HG03108 (cell line): Measurements from ENCODE around the gene SIL1.
"Not testable (repeated sequence)": the region's sequence is repeated elsewhere in the genome, so short reads cannot be mapped to it uniquely, and the experiment has no call there.

Experiments
- ATAC-seq: cut with Tn5 transposase; IDR thresholded peaks from one replicate; pipeline ENCODE4 v1.9.1; 2021; ENCODE audit warnings: moderate library complexity; ENCODE audit not compliant: unreplicated experiment

The SIL1 gene

DNA sequence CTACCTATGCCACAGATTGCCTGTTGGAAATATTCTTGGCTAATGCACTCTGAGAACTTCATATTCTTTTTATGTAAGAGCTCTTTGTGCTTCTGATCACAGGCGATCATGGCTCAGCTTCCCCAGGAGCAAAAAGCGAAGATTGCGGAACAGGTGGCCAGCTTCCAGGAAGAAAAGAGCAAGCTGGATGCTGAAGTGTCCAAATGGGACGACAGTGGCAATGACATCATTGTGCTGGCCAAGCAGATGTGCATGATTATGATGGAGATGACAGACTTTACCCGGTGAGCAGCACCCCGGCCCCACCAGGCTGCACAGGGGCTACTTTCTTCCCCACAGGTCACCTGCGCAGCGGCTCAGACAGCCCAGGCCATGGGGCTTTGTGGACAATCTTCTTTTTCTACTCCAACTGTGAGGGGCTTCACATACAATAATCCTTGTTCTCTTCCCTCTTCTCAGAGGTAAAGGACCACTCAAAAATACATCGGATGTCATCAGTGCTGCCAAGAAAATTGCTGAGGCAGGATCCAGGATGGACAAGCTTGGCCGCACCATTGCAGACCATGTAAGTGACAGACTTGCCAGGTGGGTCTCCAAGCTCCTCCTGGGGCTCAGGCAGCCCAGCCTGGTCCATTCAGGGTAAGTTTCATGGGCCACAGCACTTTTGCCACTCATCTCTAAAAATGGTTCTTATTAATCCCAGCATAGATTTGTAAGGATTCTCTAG lies 267.6 kb downstream of the SIL1 start:
- ATAC-seq: no peak

DNA sequence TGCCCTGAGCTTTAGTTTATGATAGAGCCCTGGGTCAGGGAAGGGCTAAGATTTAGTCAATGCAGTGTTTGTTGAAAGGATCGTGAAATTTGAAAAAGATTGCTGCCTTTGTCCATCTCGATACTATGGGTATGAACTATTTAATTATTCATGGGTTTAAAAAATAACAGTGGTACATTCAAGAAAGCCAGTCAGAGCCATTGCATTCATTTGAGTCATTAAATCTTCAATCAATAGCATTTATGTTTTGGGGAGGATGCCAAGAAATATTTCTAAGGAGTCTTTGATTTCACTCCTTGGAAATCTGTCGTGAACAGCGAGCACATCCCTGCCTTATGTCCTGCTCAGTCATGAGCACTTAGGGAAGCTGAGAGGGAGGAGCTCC lies 268.6 kb downstream of the SIL1 start:
- no peak for ATAC-seq

DNA sequence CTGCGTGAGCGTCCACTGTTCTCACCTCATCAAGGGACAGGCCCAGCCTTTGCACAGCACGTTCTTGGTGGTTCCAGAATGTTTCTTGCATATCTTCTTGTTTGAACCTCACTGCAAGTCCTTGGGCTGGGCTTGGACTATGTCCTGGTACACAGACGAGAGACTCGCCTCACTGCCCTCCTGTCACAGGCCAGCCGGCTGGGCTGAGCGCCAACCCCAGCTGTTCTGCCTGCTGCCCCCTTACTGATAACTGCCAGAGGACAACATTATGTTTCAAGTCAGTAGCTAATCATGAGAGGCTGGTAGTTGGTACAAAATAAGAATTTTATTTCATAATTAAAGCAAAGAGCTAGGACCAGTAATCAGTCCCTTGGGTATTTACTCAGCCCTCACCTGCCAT lies 270.2 kb downstream of the SIL1 start:
- ATAC-seq: no peak

DNA sequence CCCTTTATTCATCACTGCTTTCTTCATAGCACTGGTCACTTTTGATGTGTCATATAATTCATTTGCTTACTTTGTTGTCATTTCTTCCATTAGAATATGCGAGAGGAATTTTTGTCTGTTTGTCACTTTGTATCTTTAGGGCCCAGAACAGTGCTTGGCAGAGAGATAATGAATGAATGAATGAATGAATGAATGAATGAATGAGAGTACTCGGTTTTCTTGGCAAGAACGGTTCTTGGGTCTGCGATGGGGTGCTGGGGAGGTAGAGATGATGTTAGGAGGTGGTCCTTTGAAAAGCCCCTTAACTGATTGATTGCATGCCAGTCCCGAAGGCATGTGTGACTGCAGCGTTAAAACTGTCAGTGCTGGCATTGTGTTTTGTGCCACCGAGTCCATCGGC lies 270.6 kb downstream of the SIL1 start:
- no peak for ATAC-seq

DNA sequence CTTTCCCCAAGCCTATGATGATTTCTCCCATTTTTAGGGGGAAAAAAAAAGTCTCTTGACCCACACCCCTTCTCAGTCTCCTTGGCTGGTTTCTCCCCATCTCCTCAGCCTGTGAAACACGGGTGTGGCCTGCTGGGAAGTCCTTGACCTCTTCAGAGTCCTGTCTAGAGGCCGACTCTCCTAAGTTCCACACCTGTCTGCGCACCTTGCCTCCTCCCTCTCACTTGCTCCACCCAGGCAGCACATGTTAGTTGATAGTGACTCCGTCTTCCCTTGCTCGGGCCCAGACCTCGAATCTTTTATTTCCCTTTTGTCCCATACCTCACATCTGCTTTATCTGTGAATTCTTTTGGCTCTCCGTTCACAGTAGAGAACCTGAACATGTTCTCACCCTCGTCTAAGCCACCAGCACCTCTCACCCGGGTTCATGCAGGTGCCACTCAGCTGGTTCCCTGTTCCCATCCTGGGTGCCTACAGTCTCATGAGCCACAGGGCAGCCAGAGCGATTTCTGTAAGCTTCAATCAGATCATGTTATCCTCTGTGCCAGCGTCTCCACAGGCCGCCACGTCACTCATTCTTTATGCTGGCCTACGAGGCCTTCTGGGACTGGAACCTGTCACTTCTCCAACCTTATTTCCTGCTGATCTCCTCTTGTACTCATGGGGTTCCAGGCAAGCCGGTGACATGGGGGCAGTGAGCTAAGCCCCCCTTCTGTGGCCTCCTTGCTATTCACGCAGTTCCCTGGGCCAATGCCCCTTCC lies 271.3 kb downstream of the SIL1 start:
- no peak for ATAC-seq

DNA sequence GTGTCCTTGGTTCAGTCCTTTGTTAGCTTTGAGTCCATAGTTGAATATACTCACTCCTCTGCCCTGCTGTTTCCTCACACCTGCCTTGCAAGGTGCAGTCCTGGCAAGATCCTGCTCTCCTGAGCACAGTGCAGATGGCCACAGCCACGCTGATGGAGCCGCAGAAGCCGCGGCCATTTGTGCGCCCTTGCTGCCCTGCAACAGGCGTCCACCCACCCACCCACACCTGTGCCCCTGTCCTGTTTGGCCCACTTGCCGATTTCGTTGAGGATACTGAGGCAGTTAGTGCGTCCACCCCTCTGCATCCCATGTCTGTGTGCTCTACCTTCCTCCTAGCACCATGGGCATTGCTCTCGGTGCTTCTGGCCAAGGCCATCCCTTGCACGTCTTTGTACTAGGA lies 271.9 kb downstream of the SIL1 start:
- no peak for ATAC-seq

DNA sequence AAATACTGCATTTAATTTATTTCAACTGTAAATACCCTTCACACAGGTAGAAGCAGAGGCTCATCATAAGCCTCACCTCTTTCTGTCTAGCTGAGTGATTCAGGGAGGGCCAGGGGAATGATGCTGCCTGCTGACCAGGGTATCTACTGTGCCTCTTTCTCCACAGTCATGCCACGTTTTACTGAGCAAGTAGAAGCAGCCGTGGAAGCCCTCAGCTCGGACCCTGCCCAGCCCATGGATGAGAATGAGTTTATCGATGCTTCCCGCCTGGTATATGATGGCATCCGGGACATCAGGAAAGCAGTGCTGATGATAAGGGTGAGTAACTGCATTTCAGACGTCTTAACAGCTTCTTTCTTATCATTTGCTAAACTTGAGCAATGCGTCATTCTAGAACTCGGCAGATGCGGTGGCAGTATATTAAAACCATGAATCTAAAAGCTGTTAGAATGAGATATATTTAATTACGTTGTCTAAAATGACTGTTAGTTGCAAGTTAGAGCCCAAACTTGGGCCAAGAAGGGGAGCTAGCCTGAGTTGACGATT lies 273.0 kb downstream of the SIL1 start:
- ATAC-seq: no peak

DNA sequence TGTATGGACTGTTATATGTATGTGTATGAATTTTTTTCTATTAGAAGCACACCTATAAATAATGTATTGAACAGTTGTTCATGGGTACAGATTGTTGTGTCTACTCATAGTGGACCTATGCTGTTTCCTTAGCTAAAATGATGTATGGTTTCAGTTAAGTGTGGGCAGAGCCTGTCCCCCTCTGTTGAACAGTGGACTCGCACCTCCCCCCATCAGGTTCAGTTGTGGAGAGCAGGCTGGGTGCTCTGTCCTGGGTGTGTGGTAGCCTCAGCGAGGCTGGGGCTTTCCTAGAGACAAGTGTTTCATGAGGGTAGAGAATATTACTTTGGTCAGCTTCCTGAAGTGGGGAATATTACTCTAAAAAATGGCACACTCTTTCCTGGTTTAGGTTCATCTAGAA lies 275.7 kb downstream of the SIL1 start:
- no peak for ATAC-seq

DNA sequence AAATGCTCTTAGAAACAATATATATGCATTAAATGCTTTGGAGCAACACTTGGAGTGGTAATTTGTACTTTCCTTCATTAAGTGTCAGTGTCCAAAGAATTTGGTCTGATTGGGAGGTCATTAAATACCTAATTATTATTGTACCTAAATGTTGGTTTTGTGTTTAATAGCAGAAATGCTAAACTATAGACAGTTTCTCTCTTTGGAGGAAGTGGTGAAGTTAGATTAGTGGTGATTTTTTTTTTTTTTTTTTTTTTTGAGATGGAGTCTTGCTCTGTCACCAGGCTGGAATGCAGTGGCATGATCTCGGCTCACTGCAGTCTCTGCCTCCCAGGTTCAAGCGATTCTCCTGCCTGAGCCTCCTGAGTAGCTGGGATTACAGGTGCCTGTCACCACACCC lies 276.8 kb downstream of the SIL1 start:
- not testable (repeated sequence) for ATAC-seq

DNA sequence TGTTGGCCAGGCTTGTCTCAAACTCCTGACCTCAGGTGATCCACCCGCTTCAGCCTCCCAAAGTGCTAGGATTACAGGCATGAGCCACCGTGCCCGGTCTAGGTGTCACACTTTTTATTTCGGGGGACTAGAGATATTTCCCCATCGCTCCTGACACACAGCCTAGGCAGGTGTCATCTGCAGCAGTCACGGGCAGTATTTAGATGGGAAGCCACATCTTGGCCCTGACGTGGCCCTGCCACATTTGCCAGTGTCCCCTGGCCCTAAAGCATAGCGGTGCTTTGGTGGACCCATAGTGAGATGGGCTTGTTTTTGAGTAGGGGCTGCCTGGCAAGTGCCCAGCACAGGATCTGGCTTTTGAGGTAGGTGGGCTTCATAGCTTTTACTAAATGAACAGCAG lies 278.0 kb downstream of the SIL1 start:
- no peak for ATAC-seq

DNA sequence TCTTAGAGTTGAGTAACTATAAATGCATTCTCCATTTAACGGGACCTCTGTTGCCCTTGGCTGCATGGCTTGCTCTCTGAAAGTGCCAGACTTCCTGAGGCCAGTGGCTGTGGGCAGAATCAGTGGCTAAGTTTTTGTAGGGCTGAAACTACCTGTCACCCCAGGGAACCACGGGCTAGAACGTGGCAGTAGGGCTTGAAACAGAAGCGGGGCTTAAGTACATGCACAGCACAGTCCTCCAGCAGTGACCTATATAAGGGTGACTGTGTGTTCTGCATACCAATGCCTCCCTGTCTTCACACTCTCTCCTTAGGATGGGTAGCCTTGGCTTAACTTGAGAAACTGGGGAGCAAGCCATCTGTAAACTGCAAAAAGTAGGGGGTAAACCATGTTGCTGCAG lies 279.5 kb downstream of the SIL1 start:
- ATAC-seq: no peak

DNA sequence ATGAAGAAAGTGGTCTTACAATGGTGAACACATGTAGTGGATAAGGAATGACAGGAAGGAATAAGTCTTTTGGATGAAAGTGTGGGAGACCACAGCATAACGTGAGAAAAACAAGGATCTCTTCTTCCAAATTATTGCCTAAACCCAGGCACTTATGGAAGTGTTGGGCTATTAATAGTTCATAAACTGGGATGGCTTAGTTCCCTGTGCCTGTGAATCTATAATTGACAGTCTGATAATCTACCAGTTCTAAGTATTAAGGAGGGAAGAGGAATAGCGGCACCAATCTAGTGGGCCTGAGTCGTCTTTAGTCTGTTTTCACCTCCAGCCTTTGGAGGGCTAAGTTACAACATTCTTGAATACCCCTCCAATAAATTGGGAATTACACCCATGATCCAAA lies 283.8 kb downstream of the SIL1 start:
- no peak for ATAC-seq

DNA sequence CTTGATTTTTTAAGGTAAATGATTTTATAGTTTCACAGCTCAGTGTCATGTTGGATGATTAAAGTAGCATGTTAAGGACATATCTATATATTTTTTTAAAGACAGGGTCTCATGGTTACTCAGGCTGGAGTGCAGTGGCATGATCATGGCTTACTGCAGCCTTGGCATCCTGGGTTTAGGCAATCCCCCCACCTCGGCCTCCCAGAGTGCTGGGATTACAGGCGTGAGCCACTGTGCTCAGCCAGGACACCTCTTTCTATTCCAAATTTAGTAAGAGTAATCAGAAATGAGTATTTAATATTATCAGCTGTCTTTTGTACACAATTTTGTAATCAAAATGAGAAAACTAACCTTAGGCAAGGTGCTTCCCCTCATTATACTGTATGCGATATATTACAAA lies 284.4 kb downstream of the SIL1 start:
- no peak for ATAC-seq

DNA sequence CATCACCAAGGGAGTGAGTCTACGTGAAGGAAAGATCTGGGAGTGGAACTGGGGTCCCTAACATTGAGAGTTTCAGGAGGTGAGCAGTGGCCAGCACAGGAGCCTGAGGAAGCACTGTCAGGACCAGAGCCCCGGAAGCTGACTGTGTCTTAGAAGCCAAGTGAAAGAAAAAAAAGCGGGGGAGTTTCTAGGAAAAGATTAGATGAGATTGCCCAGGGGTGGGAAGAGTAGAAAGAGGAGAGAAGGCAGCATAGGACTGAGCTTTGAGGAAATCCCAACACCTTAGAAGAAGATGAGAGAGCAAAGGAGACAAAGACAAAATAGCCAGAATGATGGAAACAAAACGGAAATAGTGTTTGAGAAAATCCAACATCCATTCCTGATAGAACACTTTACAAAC lies 286.1 kb downstream of the SIL1 start:
- ATAC-seq: no peak

DNA sequence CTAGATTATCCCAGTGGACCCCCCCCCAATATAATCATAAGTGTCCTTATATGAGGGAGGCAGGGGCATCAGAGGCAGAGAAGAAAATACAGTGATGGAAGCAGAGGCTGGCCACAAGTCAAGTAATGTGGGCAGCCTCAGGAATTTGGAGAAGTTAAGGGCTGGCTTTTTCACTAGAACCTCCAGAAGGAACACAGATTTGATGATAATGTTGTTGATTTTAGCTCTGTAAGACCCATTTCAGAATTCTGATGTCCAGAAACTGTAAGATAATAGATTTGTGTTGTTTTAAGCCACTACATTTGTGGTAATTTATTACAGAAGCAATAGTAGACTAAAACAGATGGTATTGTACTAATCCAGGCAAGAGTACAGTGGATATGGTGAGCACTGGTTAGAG lies 286.7 kb downstream of the SIL1 start:
- no peak for ATAC-seq

DNA sequence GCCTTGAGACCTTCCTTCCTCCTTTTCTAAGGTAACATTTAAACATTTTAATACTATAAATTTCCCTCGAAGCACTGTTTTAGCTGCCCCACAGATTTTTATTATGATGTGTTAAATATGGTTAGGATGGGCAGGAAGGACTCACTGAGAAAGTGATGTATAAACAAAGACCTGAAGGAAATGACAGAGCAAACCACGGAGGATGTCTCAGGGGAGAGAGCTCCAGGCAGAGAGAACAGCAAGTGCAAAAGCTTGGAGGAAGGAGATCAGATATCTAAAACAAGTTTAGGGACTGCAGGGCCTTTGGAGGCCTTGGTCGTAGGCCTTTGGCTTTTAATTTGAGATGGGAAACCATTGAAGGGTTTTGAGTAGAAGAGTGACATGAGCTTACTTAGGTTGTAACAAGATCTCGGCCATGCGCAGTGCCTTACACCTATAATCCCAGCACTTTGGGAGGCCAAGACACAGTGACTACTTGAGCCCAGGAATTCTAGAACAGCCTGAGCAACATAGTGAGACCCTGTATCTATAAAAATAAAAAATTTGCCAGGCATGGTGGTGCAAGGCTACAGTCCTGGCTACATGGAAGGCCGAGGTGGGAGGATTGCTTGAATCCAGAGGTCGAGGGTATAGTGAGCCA lies 287.5 kb downstream of the SIL1 start:
- ATAC-seq: no peak

DNA sequence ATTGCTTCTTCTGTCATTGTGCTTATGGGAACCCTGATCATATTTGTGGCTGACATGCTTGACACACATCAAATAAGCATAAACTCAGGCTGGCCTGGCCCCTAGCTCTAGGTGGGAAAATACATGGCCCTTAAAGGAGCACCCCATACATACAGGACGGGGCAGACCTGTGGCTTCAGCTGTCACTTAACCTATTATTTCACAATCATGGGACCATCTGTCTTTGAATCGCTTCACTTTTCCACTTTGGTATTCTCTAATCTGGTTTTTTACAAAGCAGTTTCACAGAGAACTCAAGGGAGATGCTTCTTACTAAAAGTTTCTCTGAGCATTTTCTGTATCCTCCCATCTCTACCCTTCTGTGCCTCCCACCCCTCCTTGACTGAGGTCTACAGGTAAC lies 288.4 kb downstream of the SIL1 start:
- no peak for ATAC-seq

DNA sequence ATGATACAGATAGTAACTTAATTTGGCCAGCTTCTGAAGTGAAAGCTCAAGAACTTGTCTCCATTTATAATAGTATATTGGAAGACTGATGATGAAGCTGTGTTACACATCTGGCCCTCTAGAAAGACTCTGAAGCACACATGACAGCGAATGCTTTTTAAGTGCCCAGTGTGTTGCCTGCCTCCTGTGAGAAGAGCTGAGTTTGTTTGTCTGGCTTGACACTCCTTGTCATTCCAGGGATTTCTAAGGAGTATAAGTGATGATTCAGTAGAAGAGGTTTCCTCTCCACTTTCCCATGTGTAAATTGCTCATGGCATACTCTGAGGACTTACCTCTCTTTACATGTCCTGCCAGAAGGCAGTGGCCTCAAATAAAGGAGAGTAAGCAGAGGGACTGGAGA lies 292.6 kb downstream of the SIL1 start:
- no peak for ATAC-seq

DNA sequence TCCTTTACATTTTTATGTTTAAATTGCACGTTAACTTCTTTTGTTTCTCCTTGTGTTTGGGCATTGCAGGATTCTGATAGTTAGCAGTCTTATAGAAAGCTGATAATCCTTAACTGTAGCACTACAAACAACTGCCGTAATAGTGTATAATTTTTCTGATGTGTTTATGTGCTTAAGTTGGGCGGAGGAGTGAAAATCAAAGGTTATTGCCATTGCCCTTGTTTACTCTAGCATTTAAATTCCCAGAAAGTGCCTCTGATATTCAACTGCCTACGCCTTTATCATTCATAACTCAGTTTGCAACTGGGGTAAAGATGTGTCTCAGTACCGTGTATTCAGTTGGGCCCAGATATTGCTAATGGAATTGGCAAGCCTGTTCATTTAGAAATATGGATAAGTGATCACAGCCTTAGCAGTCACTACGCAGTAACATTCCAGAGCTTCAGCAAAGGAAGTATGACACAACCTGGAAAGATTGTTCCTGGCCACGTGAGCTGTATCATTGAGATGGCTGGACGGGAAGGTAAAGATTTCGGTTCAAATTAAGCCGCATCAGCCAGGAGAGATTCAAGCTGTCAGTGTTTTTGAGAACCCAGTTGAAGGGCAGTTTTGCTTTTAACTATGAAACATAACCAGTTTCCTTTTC lies 294.9 kb downstream of the SIL1 start:
- ATAC-seq: no peak

DNA sequence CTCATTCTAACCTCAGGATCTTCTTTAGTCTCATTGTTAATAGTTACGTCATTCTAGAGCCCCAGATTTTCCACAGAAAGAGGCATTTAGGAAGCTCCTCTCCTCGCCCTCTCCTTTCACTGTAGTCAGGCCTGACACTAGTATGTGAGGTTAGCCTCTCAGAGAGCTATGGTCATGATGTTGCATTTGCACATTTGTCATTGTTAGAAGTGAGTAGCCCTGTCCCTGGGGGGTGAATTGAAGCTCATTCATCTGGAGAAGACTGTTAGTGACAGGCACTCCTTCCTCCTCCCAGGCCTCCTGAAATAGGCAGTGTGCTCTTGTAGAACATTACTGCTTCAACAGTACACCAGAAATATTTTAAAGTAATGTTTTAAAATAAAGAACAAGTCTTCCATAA lies 296.5 kb downstream of the SIL1 start:
- ATAC-seq: no peak

DNA sequence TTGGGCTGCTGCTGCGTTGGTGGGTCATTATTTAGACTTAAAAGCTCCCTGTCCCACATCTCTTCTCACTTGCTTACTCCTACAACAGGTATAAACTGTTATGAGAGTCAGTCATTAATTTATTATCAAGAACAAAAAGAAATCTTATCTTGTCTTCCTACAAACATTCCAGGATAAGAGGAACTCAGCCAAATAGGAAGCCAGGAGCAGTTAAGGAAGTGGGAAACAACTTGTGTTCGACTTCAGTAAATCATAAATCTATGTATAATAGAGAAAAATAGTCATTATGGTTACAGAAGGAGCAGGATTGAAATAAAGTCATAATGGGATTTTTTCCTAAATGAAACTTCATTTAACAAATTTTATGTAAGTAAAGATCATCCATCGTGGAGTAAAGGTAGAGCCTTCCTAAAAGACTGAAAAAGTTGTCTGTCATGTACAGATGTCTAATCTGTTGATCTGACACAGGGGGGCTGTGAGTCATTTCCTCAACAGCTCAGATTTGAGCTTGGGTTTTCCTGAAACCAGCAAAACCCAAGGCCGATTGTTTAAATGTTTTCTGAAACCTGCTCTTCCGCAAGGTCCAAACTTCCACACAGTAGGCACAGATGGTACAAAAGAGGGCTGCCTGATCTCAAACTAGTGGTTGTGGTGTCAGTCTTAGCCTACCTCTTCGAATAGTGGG lies 297.7 kb downstream of the SIL1 start:
- ATAC-seq: no peak
